ENCODE measurements around the gene IGF1R.

IGF1R gene

DNA sequence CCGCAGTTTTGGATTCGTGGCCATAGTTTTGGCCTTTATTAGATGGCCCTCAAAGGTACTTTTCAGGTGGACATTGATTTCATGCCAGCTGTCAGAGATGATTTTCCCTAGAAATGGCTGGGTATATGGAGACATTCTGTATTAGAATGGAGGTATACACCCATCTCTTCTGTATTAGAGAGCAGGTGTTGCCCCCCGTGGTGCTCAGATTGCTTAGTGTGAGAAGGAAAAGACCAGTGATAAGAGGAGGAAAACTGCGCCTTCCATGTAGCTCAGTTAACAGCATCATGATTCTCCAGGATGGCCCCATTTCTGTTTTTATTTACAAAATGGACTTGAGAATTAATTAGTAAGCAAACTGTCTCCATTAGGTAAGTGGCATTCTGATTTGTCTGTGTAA is 145.9 kb downstream of the IGF1R start:
- DNase-seq = no peak

DNA sequence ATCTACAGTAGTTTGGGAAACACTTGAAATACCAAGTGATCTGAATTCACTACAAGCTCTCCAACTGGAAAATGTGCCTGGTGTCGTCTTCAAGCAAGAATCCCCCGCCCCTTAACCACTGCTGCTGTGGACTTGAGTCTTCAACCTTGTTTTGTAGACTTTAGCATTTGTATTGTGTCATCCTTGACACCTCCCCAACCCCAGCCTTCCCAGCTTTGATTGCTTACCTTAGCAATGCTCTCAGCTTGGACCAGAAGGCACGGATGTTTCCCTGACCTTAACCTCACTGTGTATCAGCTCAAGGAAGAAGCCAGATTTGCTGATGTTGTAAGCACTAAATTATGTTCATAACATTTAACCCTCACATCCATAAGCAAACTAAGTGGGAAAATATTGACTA is 146.4 kb downstream of the IGF1R start:
- no peak for DNase-seq

DNA sequence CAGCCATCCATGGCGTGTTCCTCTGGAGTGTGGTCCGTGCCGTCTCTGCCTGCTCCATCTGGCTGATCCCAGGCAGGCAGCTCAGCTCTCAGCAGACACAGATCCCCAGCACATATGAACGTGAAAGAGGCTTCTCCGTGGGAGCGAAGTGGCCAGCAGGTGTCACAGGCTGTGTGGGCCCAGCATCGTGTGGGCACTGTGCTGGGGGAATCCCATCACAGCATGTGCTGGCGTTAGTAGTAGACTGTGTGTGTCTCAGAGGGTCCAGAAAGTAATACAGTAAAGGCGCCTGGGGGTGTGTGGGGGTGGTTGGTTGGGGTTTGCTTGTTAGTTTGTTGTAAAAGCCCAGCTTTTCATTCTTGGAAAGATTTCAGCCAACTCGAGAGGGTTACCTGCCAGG is 147.6 kb downstream of the IGF1R start:
- DNase-seq = no peak

DNA sequence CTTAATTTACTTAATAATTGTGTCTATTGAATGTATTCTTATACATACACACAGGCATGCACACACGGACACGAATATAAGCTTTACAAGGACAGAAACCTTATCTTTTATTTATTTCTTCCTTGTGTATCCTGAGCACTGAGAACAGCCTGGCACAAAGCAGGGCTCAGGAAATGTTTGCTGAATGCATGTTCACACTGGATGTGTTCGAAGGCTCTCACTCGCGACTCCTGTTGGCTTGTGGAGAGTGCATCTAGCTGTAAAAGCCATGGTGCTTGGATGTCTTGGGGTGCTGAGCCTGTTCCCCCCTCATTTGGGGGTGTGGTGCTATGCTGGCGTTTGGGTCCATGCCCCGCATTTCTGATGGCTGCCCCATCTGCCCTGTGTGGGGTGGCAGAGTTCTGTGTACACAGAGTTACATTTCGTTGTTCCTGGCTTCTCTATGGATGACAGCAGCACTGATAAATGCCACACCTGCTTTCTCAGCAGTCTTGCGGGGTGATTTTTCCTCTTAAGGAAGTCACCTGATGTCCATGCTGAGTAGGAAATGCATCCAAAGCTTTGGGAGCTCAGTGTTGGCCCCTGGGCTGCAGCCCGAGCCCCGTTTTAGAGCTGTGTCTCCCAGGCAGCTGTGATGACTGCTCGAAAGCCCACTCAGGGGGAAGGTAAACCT is 148.5 kb downstream of the IGF1R start:
- no peak for DNase-seq

DNA sequence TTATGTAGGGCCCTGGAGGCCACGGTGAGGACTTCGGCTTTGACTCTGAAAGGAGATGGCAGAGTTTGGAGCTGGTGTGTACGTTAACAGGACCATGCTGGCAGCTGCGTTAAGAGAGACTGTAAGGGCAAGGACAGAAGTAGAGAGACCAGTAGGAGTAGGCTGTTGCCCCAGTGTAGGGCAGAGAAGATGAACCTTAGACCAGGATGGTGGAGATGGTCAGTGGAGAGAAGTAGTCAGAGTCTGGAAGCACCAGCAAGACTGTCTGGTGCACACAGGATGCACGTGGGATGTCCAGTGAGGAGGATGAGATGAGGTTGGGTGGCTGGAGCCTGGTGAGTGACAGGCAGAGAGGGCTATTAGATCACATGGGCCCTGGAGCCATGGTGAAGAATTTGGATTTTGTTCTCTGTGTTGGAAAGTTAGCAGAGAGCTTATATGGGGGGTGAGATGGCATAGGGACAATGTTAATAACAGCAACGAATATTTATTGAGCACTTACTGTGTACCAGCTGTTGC is 150.1 kb downstream of the IGF1R start:
- DNase-seq = no peak

GRCh38 chr15:98799461-98800390 is 151.4 kb downstream of the IGF1R start:
- DNase-seq = no peak

- DNase-seq = peak in 52 of 56 donors; percentile 14 to 87 (median 68)
These were observed 152.3 kb downstream of the IGF1R start for GRCh38 chr15:98800437-98801233.

- peak in 54 of 56 donors; percentile 13 to 94 (median 83) for DNase-seq
These were observed 152.9 kb downstream of the IGF1R start for GRCh38 chr15:98801234-98801561.

GRCh38 chr15:98802187-98802586 is 153.8 kb downstream of the IGF1R start:
- DNase-seq = no peak

- no peak for DNase-seq
These were observed 155.1 kb downstream of the IGF1R start for GRCh38 chr15:98803228-98804056.

- DNase-seq = no peak
These were observed 155.7 kb downstream of the IGF1R start for GRCh38 chr15:98804057-98804380.

DNA sequence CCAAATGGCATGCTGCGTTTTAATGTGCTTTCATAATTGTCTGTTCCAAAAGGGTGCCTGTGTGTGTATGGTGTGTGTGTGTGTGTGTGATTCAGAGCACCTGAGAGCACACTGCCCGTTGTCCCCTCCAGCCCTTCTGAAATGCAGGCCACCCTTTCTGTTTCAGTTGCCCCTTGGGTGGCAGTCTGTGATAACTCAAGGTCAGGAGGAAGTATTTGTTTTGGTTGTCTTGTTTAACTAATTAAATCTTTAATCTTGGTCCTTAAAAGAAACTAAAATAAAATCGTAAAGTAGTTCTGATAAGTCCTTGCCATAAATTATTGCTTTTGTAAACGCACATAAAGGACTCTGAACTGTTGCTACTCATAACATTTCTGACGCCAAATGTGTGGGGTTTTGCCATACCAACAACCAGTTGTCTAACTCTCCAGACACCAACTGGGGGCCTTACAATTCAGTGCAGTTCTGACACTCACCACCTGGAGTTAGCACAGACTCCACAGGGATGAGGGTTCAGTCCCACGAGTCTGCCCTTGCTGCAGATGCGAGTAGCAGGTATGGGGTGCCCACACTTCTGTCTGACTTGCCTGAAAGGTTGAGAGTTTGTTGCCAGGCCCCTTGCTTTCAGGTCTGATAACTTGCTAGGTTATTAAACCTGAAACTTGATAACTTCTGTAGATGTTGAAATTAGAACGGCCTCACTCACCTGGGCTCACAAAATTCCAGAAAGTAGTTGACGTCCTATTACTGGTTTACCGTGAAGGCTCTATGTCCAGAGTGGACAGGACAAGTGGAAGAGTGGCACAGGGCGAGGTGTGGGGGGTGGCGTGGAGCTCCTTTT is 157.3 kb downstream of the IGF1R start:
- DNase-seq = no peak

DNA sequence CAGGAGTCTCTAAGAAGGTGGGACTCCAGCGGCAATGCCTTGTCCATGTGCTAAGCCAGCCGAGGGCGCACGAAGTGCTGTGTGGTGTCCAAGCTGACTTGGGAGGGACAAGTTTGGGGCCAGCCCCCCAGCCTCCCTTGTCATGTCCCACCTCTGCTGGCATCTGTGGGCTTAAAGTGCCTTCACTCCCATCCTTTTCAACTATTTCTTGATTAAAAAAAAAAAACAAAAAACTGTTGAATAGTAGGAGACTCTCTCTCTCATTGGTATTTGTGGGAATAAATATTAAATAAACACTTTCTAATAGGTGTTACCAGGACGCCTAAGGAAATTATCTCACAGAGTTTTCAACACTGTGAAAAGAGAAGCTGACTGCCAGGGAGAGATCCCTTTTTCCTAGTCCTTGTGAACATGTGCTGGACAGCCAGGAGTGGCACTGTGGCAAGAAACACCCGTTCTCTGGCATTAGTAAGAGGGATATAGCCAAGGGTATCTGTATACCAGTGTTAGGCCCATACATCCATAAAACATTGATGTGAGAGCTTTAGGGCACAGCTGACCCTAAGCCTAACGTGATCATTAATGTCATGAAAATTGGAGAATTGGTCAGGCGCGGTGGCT is 158.0 kb downstream of the IGF1R start:
- no peak for DNase-seq

DNA sequence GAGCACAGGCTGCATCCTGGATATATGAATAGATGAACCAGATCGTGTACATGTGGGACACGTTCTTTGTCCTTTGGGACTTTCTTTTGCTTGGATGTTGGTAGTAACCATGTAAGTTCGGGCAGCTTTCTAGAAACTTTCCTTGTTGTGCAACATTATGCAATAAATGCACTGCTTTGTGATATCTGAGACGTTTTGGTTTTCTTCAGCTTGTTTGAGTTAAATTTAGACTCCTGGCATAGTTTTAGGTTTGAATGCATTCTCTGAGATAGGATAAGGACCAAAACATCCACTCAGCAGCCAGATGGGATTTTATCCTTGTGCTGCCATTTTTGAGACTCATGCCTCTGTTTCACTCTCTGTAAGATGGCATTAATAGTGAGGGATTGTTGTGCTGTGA is 158.9 kb downstream of the IGF1R start:
- no peak for DNase-seq

DNA sequence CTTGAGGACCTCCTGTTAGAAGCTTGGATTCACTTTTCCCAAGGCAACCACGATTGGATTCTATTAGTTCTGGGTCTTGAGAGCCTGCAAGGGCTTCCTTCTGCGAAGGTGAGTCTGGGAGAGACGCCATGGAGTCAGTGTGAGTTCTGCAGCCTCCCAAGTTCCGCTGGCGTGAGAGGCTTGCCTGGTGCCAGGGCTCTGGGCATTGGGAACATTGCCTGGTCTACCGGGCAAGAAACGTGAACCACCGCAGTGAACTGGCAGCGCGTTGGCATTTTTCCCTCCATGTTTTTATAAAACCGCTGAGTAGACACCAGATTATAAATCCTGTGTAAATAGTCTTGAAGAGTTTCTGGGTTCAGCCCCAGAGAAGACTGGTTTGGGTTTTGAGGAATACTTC is 160.9 kb downstream of the IGF1R start:
- DNase-seq = peak in 9 of 56 donors; percentile 3 to 44 (median 13)

DNA sequence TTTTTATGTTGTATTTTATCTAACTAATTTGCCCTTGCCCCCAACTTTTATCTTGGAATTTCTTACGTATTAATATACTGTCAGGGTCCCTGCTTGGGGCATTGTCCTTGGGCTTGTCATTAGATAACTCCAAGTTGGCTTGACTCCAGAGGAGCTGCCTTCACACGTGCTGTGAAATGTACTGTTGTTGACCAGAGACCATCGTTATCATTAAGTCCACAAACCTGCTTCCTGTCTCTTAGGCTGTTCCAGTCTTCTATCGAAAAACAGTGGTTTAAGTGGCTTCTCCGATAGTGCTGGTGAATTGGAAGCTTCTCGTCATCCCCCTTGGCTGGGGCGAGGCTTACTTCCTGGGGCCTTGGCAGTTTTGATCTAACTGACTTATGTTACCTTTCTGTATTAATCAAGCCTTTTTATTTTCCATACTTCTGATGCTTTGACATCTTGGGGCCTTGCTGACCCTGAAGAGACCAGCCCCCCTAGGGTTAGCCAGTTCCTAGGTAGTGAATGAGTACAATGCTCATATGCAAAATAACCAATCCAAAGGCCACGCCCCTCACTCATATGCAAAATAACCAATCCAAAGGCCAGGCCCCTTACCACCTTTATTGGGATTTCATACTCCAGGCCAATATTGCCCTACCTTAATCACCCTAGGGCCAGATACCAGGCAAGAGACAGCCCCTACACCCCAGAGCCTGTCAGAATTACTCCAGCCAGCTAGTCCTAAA is 164.5 kb downstream of the IGF1R start:
- no peak for DNase-seq

DNA sequence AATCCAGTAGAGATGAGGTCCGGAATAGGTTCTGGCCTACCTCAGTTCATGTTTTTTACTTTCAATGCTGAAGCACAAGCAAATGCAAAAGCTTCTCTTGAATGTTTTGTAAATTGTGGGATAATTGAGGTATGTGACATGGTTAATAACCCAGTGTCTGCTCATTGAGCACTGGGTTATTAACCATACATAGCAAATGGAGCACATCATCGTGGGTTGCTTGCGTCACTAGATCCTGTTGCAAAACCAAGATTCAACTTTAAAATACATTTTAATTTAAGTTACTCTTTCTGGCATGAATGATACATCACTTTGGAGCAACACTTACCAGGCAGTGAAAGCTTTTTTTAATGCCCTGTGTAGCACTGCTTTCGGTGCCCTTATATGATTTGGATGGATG is 165.6 kb downstream of the IGF1R start:
- no peak for DNase-seq

GRCh38 chr15:98815207-98815606 is 166.9 kb downstream of the IGF1R start:
- DNase-seq = peak in 47 of 56 donors; percentile 6 to 77 (median 55)

DNA sequence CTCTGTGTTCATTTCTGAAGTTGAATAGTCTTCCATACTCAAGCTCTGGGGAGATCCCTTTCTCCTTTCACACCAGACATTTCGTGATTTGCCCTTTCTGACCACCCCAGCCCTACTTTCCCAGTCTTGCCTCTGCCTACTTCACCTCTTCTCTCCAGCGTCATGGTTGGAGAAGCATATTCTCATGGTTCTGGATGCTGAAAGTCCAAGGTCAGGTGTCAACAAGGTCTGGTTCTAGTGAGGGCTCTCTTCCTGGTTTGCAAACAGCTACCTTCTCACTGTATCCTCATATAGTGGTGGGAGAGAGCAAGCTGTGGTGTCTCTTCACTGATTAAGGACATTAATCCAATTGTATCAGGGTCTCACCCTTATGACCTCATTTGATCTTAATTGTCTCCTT is 169.4 kb downstream of the IGF1R start:
- no peak for DNase-seq

Data from nucleus accumbens (tissue), 56 donors.